RWPE1 (cell line): Measurements from ENCODE around the gene PTPRN2.

Experiments used
- CTCF ChIA-PET: fragments of 350-600 bp; sonication (Branson Sonifier 250); formaldehyde crosslinking; extraction: SDS; loops from one replicate; lab custom pipeline; 2021; lab: Yijun Ruan, JAX
- POLR2A ChIA-PET: fragments of 400-600 bp; formaldehyde crosslinking; extraction: SDS; loops from one replicate; lab custom pipeline; 2020; ENCODE audit warnings: antibody characterized with exemption; ENCODE audit not compliant: low non-redundant PET; lab: Yijun Ruan, JAX
- DNase-seq: peaks from one replicate; pipeline ENCODE4 v3.0.0; 2012; ENCODE audit warnings: low spot score
- H3K27ac ChIP-seq: fragments of 450-650 bp; 2 replicates; pipeline ENCODE4 v1.5.1; 2017
- CTCF ChIP-seq: fragments of 450-650 bp; conservative IDR thresholded peaks from 2 replicates; pipeline ENCODE4 v1.5.1; 2017; ENCODE audit warnings: low read depth, mild to moderate bottlenecking

The PTPRN2 gene

GRCh38 chr7:157927313-157927925, 660.2 kb downstream of the PTPRN2 start:
- ChIA-PET POLR2A (no interaction called here), CTCF (no interaction called here)
- H3K27ac ChIP-seq, result no peak overlapping the region
- TF ChIP-seq CTCF, result no peak
- no peak for DNase-seq

- CTCF ChIA-PET, result interaction anchor here (0.5 kb wide), 1 partner anchor 456 kb away, joined by 3 read pairs; no protein-coding TSS in a partner anchor
- TF ChIP-seq CTCF, result no peak
- no peak for DNase-seq
Measured at GRCh38 chr7:157926521-157927150, 661.0 kb downstream of the PTPRN2 start.

GRCh38 chr7:157926107-157926506, 661.5 kb downstream of the PTPRN2 start:
- TF ChIP-seq CTCF, result no peak
- CTCF ChIA-PET, result interaction anchor here (0.5 kb wide), 1 partner anchor 455 kb away, joined by 3 read pairs; no protein-coding TSS in a partner anchor
- no peak for DNase-seq
- H3K27ac ChIP-seq, result no peak overlapping the region
- POLR2A ChIA-PET, result no interaction called here

More at GRCh38 chr7:157926521-157927150, 661.0 kb downstream of the PTPRN2 start:
- POLR2A ChIA-PET, result no interaction called here
- H3K27ac ChIP-seq, result no peak overlapping the region

- no peak for DNase-seq
- TF ChIP-seq CTCF, result no peak
- H3K27ac ChIP-seq, result no peak overlapping the region
- ChIA-PET CTCF (no interaction called here), POLR2A (no interaction called here)
Measured at GRCh38 chr7:157925383-157925875, 662.2 kb downstream of the PTPRN2 start.

GRCh38 chr7:157923903-157924630, 663.6 kb downstream of the PTPRN2 start:
- no peak for TF ChIP-seq CTCF
- ChIA-PET POLR2A (no interaction called here), CTCF (no interaction called here)
- no peak overlapping the region for H3K27ac ChIP-seq
- DNase-seq, result no peak

- POLR2A ChIA-PET, result no interaction called here
- no peak for DNase-seq
- H3K27ac ChIP-seq, result no peak overlapping the region
- TF ChIP-seq CTCF, result no peak
- CTCF ChIA-PET, result no interaction called here
Measured at GRCh38 chr7:157922576-157922975, 665.0 kb downstream of the PTPRN2 start.
